HG03175 (cell line): ENCODE results near the gene RAB44.

Experiments used
- ATAC-seq: cut with Tn5 transposase; IDR thresholded peaks from one replicate; pipeline ENCODE4 v1.9.1; 2021; ENCODE audit warnings: mild to moderate bottlenecking, moderate library complexity; ENCODE audit not compliant: unreplicated experiment

Gene RAB44

GRCh38 chr6:36666826-36667591 is 30.6 kb upstream of the RAB44 start:
- peak; percentile 64 for ATAC-seq

- ATAC-seq: no peak
Measured at GRCh38 chr6:36668591-36668990, 29.0 kb upstream of the RAB44 start.

DNA sequence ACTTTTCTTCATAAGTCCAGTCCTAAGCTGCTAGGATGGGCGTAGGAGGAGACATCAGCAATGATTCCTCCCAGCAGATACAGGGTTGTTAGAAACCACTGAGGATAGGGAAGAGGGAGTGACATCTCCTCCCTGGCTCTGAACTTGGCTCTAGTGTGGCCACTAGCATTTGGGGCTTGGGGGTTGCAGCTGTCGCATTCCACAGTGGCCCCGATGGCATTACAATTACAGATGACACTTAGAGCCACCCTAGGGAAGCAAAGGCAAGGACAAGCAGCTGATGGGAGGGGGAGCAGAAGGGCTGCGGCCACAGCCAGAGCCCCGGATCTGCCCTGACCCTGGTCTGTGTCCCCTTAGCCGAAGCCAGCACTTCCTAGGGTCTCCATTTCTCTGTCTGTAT is 28.6 kb upstream of the RAB44 start:
- ATAC-seq: no peak

- no peak for ATAC-seq
Measured at GRCh38 chr6:36670271-36670670, 27.4 kb upstream of the RAB44 start.

- no peak for ATAC-seq
Measured at GRCh38 chr6:36671687-36672375, 25.8 kb upstream of the RAB44 start.

DNA sequence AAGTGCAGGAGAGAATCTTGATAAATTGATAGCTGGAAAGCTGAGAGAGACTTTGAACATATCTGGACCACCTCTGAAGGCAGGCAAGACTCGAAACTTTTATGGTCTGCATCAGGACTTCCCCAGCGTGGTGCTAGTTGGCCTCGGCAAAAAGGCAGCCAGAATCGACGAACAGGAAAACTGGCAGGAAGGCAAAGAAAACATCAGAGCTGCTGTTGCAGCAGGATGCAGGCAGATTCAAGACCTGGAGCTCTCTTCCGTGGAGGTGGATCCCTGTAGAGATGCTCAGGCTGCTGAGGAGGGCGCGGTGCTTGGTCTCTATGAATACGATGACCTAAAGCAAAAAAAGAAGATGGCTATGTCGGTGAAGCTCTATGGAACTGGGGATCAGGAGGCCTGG is 23.7 kb upstream of the RAB44 start:
- no peak for ATAC-seq

DNA sequence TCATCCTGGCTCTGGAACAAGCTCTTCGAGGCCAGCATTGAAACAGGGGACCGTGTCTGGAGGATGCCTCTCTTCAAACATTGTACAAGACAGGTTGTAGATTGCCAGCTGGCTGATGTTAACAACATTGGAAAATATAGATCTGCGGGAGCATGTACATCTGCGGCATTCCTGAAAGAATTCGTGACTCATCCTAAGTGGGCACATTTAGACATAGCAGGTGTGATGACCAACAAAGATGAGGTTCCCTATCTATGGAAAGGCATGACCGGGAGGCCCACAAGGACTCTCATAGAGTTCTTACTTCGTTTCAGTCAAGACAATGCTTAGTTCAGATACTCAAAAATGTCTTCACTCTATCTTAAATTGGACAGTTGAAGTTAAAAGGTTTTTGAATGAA is 22.7 kb upstream of the RAB44 start:
- no peak for ATAC-seq

GRCh38 chr6:36676141-36677058 is 21.2 kb upstream of the RAB44 start:
- ATAC-seq: no peak

DNA sequence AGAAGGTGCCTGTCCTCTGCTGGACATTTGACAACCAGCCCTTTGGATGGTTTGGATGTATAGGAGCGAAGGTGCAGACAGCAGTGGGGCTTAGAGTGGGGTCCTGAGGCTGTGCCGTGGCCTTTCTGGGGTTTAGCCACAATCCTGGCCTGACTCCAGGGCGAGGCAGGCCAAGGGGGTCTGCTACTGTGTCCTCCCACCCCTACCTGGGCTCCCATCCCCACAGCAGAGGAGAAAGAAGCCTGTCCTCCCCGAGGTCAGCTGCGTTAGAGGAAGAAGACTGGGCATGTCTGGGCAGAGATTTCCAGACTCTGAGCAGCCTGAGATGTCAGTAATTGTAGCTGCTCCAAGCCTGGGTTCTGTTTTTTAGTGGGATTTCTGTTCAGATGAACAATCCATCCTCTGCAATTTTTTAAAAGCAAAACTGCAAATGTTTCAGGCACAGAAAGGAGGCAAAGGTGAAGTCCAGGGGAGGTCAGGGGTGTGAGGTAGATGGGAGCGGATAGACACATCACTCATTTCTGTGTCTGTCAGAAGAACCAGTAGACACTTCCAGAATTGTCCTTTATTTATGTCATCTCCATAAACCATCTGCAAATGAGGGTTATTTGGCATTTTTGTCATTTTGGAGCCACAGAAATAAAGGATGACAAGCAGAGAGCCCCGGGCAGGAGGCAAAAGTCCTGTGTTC is 20.4 kb upstream of the RAB44 start:
- ATAC-seq: no peak

DNA sequence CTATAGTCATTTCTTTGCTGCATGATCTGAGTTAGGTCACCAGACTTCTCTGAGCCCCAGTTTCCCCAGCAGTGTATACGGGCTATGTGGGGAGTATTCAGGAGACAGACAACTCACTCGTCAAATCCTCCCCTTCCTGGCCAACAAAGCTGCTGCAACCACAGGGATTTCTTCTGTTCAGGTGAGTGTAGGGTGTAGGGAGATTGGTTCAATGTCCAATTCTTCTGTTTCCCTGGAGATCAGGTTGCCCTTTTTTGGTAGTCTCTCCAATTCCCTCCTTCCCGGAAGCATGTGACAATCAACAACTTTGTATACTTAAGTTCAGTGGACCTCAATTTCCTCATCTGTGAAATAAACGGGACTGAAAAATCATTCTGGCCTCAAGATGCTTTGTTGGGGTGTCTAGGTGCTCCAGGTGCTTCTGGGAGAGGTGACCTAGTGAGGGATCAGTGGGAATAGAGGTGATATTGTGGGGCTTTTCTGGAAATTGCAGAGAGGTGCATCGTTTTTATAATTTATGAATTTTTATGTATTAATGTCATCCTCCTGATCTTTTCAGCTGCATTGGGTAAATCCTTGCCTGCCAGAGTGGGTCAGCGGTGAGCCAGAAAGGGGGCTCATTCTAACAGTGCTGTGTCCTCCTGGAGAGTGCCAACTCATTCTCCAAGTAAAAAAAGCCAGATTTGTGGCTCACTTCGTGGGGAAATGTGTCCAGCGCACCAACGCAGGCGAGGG is 19.7 kb upstream of the RAB44 start:
- ATAC-seq: no peak

DNA sequence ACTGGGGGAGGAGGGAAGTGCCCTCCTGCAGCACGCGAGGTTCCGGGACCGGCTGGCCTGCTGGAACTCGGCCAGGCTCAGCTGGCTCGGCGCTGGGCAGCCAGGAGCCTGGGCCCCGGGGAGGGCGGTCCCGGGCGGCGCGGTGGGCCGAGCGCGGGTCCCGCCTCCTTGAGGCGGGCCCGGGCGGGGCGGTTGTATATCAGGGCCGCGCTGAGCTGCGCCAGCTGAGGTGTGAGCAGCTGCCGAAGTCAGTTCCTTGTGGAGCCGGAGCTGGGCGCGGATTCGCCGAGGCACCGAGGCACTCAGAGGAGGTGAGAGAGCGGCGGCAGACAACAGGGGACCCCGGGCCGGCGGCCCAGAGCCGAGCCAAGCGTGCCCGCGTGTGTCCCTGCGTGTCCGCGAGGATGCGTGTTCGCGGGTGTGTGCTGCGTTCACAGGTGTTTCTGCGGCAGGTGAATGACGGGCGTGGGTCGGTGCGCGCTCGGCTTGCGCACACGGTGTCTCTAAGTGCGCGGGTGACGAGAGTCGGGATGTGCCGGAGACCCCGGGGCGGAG is 19.1 kb upstream of the RAB44 start, which contains the start of gene CDKN1A:
Gene CDKN1A (plus strand): TSS at position 227 of the 555 bp plus-strand sequence. CDS start 5,388 bp downstream, outside the sequence.
- peak; percentile 57 for ATAC-seq

DNA sequence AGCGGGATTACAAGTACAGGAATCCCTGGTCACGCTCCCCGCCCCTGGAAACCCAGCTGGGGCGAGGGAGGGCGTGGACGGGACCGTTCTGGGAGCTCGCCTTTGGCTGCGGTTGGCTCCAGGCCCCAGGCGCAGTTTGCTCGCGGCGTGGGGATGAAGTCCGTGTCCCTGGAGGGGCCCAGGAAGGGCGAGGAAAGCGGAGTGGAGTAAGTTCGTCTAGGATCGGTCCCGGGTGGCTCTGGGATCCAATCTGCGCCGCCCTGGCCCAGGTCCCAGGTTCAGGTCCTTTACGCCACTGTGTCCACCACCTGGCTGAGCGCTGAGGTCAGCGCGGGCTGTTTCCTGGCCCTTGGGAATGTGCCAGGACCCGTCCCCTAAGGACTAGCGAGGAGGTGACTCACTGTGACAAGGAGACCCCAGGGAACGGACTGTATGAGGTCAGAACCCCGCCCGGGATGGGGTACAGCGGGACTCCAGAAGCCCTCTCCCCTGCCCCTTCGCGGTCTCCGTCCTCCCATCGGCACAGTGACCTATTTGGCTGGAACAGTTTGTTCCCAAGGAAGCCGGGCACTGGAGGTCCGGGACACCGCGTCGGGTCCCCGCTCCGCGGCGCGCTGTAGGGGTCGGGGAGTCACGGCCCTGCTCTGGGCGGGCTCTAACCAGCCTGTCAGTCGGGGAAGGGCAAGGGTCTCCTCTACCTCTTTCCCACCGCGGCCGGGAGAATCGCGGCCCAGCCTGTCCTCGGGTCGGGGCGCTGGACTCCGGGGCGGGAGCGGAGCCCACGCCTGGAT is 18.4 kb upstream of the RAB44 start:
- ATAC-seq: no peak

DNA sequence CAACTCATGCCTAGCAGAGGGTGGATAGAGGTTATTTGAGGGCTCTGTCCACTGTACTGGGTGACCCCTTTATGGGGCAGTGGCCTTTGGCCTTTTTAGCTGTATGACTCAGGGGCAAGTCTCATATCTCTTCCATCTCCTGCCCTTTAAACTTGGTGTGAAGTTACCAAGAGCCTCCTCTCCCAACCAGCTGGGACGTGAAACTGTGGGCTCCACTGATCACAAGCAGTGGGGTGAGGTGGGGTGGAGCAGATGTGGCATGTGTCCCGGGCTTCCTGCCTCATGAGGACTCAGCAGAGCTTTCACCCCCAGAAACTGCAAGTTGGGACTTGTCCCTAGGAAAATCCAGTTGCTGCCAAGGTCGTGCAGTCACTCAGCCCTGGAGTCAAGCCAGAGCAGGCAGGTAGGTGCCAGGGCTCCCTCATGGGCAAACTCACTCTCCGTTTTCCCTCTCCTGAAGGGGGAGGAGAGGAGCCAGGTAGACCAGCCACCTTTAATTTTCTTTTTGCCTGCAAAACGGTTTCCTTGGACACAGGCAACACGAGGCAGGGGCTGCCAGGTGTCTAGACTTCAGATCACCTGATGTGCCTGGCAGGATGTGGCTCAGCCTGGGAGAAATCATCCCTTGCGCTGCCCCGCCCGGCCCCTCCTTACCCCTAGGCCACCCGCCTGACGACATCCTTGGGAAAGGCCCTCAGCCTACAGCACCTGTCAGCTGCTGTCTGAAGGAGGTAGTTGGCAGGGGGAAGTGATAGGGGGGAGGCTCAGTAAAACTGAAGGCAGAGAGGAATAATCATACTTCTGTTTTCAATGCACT is 15.1 kb upstream of the RAB44 start:
- peak; percentile 30 for ATAC-seq

DNA sequence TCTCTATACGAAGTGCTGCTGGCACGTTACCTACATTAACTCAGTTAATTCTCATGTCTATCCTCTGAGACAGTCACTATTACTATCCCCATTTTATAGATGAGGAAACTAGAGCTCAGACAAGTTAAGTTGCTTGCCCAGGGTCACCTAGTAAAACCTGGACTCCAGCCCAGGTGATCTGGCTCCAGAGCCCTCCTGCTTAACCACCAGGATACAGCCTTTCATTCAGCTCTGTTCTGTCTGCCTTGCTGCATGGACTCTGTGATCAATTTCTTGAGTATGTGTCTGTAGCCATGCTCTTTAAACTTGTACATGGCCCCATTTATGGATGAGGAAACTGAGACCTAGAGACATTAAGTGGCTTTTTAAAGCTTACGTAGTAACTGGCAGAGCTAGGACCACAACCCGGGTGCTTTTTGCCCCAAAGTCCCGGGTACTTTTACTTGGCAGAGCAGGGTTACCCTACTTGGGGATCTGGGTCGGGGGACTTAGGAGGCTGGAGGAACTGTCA is 14.4 kb upstream of the RAB44 start:
- ATAC-seq: no peak

- ATAC-seq: no peak
Measured at GRCh38 chr6:36683656-36684446, 13.8 kb upstream of the RAB44 start.

GRCh38 chr6:36684447-36684812 is 13.2 kb upstream of the RAB44 start:
- no peak for ATAC-seq
